ENCODE measurements around the gene ARHGEF12.
A peak's percentile ranks its signal among the peaks of the same experiment; 100 is the strongest.

ARHGEF12 gene

GRCh38 chr11:120431633-120432032 is 95.4 kb downstream of the ARHGEF12 start:
- no peak for DNase-seq

DNA sequence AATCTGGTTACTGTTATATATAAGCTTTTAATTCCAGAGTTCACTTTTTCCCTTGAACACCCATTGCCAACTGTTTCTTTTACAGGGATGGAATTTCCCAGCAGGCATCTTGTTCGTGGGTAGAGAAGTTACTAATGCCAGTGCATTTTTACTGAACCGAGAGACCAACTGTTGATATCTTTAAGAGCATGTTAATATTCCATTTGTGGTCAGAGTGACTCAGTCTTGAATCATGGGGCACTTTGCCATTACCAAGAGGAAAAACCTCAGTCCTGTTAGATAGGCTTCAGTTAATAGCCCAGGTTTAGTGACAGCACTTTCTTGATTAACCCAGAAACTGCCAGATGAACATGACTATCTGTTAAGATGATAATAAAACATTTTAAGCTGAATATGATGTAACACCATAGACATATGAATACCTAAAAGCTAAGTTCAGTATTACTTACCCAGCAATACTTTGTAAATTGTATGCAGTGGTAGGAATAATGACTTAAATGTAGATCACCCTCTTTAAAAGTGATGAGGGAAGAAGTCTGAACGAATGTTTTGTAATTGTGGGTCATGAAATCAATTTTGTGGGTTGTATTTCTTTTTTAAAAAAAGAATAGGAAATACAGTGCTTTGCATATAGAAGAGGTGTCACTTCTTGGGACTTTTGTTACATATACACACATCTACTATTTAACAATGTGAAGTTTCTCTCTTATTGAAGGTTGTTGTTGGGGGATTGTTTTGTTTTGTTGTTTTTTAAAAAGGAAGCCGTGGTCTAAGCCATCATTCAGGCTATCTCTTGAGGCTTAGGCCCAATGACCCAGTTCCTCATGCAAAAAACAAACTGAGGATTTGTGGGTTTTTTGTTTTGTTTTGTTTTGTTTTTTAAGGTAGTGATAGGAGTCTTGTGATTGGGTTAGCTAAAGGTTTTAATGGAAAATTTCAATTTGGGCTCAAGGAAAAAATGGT is 96.1 kb downstream of the ARHGEF12 start:
- peak; percentile 4 to 13 for DNase-seq

DNA sequence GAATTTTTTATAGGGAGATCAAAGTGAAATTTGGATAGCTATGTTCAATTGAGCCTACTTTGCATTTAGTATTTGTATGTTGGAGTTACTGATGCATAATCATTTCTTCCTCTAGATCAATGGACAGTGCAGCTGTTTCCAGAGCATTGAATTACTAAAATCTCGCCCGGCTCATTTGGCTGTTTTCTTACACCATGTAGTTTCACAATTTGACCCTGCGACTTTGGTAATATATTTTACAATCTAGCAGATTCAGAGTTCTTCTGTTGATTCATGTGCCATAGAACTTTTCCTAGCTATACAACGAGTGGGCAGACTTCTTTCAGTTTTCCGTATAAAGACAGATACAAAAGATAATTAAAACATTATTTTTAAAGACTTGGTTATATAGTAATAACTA is 105.4 kb downstream of the ARHGEF12 start:
- no peak for DNase-seq

- no peak for DNase-seq
These were observed 105.8 kb downstream of the ARHGEF12 start for GRCh38 chr11:120442031-120442430.

DNA sequence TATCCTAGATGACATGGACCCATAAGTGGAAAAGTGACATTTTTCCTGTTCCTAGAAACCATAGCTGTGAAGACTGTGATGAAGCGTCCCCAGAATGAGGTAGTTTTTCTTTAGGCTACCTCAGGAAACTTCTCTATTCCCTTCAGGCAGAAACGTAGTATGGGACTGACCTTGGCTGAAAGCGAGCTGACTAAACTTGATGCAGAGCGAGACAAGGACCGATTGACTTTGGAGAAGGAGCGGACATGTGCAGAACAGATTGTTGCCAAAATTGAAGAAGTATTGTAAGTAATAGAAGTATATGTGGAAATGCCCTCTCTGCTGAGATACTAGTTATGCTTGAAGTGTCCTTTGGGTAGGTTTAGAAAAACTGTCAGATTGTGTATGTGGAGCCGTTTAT is 110.6 kb downstream of the ARHGEF12 start:
- no peak for DNase-seq

- no peak for DNase-seq
These were observed 112.0 kb downstream of the ARHGEF12 start for GRCh38 chr11:120448240-120448639.

DNA sequence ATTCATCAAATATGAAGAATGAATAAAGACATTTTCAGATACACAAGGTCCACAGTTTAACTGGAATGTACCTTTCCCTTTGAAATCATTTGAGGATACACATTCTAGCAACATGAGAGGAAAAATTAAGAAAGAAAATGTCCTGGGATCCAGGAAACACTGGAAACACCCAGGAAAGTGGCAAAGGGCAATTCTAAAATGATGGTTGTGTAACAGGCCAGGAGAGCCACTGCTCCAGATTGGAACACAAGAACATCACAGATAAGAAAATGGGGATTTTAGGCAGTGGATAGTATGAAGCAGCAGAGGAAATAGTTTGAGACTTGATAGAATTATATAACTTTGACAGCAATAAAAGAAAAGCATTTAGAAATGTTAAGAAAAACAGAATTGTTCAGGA is 119.3 kb downstream of the ARHGEF12 start:
- DNase-seq, result no peak

- DNase-seq, result no peak
These were observed 121.8 kb downstream of the ARHGEF12 start for GRCh38 chr11:120457996-120458395.

DNA sequence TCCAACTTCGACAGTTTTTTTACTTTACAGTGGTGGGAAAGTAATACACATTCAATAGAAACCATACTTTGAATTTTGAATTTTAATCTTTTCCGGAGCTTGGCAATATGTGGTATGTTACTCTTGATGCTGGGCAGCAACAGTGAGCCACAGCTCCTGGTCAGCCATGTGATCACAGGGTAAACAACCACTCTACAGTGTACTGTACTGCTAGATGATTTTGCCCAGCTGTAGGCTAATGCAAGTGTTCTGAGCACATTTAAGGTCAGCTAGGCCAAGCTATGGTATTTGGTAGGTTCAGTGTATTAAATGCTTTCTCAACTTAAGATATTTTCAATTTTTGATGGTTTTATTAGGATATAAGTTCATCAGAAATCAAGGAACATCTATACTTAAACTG is 126.6 kb downstream of the ARHGEF12 start:
- no peak for DNase-seq

DNA sequence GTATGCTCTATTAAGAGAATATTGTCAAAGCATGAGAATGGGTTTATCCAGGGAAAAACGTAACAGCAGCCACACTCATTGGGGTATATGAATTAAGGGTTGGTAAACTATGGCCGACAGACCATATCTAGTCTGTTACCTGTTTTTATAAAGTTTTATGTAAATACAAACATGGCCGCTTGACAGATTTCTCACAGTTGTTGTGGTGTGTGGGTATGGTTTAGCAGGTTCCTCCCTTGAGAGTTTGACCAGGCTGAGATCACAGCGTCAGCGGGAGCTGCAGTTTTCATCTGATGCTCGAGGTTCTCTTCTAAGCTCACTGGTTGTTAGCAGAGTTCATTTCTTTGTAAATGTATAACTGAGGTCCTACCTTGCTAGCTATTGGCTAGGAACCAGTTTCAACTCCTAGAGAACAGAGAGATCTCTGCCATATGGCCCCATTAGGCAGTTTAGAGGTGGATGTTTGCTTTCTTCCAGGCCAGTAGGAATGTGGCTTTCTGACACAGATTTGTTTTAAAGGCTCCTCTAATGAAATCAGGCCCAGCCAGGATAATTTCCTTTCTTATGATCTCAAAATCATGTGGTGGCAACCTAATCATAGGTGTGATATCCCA is 129.8 kb downstream of the ARHGEF12 start:
- no peak for DNase-seq

DNA sequence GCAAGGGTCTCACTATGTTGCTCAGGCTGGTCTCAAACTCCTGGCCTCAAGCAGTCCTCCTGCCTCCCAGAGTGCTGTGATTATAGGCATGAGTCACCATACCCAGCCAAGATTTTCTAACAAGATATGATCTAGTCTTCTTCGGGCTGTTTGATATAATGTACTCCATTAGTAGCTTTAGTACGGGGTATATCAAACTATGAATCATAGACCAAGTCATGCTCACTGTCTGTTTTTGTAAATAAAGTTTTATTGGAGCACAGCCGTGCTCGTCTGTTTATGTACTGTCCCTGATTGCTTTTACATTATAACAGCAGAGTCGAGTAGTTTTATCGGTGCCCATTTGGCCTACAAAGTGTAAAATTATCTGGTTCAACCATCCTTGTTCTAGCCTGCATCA is 131.4 kb downstream of the ARHGEF12 start:
- no peak for DNase-seq

DNA sequence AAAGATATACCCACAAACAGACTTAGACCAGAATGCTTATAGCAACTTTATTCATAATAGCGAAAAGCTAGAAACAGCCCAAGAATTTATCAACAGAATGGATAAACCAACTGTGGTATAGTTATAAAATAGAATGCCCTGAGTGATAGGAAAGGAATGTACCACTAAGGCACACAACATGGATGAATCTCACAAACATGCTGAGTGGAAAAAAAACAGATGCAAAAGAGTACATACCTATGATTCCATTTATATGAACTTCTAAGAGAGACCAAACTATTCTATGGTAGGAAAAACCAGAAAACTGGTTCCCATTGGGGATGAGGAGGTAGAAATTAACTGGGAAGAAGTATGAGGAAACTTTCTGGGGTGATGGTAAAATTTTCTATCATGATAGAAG is 134.9 kb downstream of the ARHGEF12 start:
- no peak for DNase-seq

- DNase-seq, result no peak
These were observed 135.8 kb downstream of the ARHGEF12 start for GRCh38 chr11:120471994-120472393.

- no peak for DNase-seq
These were observed 137.3 kb downstream of the ARHGEF12 start for GRCh38 chr11:120473503-120473902.

DNA sequence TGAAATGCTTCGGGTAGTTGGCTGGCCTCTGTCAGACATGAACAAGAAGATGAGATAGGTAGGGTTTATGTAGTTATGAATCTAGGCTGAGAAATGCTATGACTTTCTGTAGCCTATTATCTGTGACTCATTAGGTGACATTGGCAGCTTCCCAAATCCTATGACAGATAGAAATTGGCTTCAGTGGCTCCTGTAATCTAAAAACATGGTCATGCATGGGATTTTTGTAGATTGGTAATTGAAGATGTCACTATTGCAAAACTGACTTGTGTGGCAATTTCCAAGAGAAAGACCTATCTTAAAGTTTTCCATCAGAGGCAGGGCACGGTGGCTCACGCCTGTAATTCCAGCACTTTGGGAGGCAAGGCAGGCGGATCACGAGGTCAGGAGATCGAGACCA is 145.9 kb downstream of the ARHGEF12 start:
- no peak for DNase-seq

DNA sequence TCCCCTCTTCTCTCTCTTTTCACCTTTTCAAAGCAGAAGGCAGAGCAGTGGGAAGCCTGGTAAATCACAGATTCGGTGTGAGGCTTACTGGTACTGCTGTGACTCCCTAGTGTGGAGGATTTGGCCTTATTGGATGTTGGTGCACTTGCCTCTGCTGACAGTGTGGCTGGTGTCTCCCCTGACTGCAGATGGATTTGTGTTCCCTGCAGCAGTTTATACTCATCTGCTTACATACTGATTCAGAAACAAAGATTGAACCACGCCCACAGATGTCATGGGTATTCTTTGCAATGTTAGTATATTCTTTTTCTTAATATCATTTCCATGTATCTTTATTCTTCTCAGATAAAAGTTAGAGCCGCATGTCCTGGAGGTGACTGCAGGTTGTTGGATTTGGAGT is 148.5 kb downstream of the ARHGEF12 start:
- DNase-seq, result no peak

DNA sequence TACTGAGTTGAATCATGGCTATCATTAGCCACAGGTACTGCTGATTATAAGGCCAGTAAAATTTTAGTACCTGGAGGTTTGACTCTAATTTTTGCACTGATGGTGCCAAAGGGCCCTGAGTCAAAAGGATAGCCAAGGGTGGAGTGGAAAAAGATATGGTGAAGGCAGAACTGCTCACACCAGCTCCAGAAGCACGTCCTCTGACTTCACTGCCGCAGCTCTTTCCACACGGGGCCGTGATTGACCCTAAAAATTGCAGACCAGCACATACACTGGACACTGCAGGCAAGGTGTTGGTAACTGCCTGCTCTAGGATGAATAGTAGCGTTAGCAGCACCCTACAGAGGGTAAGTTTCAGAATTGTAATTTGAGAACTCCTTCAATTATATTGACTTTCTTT is 149.9 kb downstream of the ARHGEF12 start:
- no peak for DNase-seq

DNA sequence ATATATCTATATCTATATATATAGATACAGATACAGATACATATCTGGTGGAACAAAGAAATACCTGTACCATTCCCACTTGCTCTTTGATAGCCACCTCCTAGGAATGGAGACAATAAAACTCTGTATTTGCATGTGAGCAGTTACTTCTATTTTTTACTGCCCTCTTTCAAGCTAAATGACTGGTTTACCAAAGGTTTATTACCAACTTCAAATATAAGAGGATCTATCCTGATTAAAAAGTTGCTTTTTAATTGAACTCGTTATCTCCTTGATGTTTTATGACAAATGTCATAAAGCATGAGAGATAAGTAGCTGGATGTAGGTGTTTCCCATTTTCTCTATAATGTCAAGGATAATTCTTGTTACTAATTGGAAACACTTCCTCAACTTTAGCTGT is 153.6 kb downstream of the ARHGEF12 start:
- DNase-seq, result no peak

- no peak for DNase-seq
These were observed 156.3 kb downstream of the ARHGEF12 start for GRCh38 chr11:120492486-120492885.

DNA sequence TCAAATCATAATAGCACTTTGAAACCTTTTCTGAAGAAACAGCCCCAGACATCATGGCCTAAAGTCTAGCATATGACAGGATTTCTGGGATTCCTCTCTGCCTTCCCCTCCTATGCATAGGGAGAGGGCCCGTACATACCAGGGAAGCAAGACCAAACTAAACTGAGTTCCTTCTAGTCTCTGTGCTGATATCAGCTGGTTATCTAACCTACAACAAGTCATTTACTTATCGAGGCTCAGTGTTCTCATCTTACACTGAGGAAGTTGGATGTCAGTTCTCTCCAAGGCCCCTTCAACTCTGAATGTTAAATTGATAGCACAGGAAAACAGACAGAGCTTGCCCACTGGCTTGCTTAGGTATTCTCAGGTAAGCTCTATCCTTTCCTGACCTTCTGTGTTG is 158.4 kb downstream of the ARHGEF12 start:
- no peak for DNase-seq

DNA sequence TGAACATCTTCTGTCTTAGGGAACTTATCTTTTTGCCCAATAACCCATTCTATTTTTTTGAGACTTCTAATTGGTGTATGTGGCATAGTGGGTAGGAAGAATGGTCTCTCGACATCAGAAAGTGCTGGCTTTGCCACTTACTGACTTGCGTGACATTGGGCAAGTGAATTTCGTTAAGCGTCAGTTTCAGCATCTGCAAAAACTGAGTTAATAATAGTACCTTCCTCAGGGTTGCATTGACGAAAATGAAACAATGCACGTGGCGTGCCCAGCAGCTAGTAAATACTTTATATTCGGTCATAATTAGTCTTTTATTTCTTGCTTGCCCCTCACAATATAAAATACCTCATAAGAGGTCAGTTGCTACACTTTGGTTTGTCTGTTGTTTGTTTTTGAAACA is 162.9 kb downstream of the ARHGEF12 start:
- no peak for DNase-seq

DNA sequence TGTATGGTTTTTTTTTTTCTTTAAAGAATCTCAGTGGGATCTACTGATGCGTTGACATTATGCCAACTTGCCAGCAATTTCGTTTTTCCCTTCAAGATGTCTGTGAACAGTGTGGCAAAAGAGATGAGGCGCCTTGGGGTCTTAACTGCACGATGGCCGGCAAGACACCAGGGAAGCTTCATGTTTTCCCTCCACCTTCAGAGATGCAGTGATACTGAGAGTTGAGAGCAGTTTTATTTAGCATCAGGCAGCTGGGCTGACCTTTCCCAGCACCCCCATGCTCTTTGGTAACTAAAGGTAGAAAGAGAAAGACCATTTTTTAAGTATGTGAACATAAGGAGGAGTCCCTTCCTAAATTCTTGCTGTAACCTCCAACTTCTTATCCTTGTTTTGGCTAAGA is 163.6 kb downstream of the ARHGEF12 start:
- DNase-seq, result no peak

- DNase-seq, result no peak
These were observed 164.3 kb downstream of the ARHGEF12 start for GRCh38 chr11:120500414-120501071.

DNA sequence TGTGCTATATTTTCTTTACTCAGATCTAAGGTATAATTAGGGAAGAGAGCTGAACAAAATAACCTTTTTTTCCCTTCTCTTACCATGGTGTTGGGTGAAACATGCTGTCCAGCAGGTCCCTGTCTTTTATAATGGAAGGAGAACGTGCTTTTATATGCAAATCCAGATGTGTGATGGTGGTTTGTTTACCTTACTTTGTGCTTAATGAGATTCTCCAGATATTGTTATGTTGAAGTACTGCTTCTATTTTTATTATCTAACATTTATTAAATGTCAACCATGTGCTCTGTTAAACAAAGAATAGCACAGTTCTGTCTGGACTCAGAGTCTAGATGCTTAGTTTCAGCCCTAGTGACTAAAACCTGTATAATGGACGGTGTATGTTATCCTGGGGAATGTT is 165.2 kb downstream of the ARHGEF12 start:
- no peak for DNase-seq

Measured in activated CD4-positive, alpha-beta T cell treated with anti-CD3 and anti-CD28 coated beads for 4 hours (primary cell).